NCI-H345 treated with DMSO at 0.1 percent for 48 hours (cell line): ENCODE data around the gene ZNF554.

ENCODE experiments used
- DNase-seq: peaks from one replicate; lab custom pipeline; 2025; ENCODE audit not compliant: unreplicated experiment; lab: John Stamatoyannopoulos, UW

Gene ZNF554

DNA sequence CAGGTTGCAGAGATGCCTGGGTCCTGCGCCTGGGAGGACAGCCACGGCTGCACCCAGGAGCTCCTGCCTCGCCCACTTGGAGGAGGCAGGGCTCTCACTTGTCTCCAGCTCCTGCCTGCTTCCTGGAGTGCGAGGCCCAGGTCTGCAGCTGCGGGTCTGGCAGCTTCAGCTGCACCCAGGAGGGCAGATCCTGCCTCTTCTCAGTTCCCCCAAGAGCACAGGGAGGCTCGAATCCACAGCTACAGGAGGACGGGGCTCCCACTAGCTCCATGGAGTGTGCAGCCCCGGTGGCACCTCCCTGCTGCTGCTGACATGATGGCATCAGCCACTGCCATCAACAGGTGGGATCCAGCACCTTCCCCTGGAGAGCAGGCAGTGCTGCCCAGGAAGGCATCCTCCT lies 4.5 kb downstream of the ZNF554 start:
- DNase-seq = no peak

DNA sequence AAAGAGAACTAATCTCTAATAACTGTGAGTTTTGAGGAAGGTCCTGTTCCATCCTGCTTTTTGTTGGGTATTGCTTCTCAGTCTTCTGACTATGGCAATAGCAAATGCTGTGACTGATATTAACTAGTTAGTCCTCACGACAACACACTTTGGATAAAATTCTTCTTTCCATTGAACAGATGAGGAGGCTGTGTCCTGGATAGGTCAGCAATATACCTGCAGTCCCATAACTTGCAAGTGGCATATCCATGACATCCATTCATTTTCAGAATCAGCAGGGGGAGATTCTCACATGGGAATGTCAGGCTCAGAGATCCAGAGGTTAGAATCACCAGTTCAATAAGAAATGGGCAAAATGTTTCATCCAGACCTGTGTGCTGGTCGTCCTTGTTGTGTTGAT lies 7.4 kb downstream of the ZNF554 start:
- DNase-seq = no peak

DNA sequence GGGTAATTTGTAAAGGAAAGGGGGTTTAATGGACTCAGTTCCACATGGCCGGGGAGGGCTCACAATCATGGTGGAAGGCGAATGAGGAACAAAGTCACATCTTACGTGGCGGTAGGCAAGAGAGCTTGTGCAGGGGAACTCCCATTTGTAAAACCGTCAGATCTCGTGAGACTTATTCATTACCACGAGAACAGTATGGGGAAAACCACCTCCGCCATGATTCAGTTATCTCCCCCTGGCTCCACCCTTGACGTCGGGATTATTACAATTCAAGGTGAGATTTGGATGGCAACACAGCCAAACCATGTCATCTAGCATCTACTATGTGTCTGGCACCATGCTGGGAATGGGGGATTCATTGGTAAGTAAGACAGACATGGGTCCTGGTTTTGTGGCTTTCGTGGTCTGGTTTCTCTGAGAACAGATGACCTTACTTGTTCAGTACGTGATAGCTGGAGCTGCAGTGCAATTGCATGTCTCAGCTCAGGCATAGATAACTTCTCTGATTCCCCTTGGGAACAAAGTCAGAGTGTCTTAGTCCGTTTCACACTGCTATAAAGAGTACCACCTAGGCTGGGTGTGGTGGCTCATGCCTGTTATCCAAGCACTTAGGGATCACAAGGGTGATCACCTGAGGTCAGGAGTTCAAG lies 8.3 kb downstream of the ZNF554 start:
- no peak for DNase-seq

DNA sequence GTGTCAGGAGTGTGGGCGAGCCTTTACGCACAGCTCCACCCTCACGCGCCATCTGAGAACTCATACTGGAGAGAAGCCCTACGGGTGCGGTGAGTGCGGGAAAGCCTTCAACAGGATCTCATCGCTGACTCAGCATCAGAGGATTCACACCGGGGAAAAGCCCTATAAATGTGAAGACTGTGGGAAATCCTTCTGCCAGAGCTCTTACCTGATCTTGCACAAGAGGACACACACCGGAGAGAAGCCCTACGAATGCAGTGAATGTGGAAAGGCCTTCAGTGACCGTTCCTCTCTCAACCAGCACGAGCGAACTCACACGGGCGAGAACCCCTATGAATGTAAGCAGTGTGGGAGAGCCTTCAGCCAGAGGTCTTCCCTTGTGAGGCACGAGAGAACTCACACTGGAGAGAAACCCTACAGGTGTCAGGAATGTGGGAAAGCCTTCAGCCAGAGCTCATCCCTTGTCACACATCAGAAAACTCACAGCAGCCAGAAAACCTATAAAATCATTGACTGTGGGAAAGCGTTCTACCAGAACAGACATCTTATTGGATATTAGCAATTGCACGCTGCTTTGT lies 14.7 kb downstream of the ZNF554 start:
- no peak for DNase-seq

DNA sequence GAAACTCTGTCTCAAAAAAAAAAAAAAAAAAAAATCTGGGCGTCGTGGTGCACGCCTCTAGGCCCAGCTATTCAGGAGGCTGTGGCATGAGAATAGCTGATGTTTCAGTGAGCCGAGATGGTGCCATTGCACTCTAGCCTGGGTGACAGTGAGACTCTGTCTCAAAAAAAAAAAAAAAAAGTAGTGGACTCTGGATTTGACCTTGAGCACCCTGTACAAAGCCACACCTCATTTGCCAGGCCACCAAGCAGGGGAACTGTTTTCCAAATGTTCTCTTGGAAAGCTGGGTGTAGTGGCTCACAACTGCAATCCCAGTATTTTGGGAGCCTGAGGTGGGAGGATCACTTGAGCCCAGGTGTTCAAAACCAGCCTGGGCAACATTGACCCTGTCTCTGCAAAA lies 17.8 kb downstream of the ZNF554 start:
- DNase-seq = no peak

DNA sequence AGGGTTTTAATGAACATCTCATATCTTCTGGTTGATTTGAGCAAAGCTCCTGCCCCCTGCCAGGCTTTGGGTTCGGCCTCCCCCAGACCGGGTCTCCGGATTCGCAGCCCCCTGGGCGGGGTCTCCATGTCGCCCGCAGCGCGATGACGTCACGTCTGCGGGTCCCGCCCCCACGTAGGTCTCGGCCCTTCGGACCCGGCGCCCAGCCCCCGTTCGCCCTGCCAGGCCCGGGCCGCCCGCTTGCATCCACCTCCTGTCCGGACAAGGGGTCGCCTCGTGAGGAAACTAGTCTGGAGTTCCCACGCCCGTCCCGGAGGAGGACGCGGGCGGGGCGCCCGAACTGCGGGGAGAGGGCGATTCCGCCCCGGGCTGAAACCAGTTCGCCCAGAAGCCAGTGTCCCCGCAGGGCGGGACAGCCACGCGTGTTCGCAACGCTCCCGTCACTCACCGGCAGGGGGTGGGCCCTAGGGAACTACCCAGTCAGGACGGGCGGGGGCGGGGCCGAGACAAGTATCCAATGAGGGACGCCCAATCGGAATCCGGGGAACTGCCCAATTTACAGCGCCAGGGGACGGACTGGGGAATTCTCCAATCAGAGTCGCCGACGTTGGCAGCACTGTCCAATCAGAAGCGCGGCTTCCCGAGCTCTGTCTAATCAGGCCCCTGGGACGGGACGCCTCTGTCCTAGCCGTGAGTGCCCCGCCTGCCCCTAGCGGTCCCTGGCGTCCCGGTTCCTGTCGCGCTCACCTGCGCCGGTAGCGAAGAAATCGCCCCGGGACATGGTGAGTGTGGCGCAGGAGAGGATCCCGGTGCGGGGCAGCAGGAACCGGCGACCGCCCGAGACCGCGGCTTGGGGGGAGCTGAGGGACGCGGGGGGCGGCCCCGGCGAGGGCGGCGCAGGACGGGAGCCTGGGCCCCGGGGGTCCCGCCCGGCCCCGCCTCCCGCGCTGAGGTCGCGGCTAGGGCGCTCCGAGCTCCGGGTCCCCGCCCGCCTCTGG lies 21.4 kb downstream of the ZNF554 start, which contains the start of gene ZNF555:
ZNF555 (plus strand) TSS at position 682 of the 998 bp plus-strand sequence; CDS start at position 780, 98 bp downstream.
- peak; percentile 95 for DNase-seq

DNA sequence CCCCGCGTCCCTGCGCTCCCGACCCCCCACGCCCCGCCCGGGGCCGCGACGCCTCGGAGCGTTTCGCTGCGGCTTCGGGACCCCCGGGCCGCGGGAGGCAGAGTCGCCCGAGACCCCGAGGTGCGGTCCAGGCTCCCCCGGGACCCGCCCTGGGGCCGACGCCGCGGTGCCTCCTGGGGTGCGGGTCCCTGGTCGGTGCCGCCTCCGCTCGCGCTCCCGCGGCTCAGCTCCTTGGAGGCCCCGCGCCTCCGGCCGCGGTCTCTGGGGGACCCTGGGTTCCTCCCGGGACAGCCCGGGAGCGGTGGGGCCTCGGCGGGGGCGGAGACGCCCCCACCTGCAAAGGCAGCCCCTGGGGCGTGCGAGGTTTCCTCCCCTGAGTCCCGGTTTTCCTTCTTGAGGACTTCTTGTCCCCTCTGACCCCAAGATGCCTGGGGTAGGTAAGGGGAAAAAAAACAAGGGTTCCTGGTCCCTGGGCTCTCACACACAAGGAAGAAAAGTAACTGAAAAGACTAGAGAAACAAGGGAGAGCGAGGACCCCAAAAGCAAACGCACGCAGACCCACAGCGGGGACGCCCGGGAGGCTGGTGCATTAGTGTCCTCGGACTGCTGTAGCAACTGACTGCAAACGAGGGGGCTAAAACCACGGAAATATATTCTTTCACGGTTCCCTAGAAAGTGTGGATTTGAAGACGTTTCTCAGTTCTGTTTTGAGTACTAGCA lies 22.3 kb downstream of the ZNF554 start:
- DNase-seq = no peak

DNA sequence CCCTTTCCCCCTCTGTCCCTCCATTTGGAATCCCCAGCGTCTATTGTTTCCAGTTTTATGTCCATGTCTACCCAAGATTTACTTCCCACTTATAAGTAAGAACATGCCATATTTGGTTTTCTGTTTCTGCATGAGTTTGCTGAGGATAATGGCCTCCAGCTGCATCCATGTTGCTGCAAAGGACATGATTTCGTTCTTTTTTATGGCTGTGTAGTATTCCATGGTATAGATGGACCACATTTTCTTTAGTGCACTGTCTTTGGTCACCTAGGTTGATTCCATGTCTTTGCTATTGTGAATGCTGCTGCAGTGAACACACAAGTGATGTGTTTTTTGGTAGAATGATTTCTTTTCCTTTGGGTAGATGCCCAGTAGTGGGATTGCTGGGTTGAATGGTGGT lies 25.4 kb downstream of the ZNF554 start:
- no peak for DNase-seq

DNA sequence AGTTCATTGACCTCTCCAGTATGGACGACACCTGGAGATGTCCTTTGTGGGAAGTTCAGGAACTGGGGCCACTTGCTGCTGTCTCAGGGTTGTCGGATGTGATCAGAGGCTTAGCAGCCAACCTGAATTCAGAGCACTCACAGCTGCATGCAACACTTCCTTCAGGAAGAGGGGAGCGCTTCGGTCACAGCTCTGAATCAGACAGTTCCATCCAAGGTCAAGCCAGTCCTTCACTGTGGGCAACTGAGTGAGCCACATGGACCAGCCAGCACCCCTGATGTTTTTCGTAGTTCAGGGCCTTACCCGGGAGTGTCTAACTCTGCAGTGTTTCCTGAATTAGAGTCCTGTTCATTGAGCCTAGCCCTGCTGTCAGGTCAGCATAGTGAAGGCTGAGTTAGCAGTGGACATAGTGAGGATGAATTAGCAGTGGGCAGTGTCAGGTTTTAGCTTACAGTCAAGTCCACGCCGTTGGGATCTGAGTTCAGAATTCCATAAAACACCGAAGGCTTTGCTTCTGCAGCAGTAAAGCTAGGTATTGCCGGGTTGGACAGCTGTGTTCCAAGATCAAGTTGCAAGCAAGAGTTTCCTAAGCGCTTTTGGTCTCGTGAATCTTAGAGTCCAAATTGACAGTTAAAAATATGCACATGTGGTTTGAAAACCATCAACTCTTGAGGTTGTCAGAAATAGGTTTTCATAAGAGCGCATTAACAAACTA lies 26.7 kb downstream of the ZNF554 start:
- DNase-seq = no peak

DNA sequence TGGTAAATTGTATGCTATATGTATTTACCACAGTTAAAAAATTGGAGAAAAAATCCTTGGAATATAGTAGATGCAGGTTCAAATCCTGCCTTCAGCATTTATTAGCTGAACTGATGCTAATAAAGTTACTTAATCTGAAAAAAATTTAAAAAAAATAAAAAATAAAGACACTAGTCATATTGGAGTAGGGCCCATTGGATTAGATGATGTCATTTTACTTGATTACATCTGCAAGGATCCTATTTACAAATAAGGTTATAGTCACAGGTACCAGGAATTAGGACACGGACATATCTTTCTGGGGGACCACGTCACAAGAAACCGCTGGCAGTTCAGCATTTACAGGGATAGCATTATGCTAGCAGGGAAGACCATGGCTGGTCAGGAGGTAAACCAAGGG lies 27.8 kb downstream of the ZNF554 start:
- DNase-seq = no peak

DNA sequence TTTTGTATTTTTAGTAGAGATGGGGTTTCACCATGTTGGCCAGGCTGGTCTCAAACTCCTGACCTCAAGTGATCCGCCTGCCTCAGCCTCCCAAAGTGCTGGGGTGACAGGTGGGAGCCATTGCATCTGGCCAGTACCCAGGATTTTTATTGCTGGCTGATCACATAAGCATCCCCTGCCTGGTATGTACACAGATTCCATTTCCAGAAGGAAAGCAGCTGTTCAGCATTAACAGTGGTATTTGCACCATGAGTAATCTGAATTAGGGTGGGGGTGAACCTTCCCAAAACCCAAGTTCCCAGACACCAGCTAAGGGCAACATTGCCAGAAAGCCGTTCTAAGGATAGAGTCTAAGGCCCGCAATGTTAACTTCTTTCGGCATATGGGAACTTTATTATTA lies 28.9 kb downstream of the ZNF554 start:
- DNase-seq = no peak

DNA sequence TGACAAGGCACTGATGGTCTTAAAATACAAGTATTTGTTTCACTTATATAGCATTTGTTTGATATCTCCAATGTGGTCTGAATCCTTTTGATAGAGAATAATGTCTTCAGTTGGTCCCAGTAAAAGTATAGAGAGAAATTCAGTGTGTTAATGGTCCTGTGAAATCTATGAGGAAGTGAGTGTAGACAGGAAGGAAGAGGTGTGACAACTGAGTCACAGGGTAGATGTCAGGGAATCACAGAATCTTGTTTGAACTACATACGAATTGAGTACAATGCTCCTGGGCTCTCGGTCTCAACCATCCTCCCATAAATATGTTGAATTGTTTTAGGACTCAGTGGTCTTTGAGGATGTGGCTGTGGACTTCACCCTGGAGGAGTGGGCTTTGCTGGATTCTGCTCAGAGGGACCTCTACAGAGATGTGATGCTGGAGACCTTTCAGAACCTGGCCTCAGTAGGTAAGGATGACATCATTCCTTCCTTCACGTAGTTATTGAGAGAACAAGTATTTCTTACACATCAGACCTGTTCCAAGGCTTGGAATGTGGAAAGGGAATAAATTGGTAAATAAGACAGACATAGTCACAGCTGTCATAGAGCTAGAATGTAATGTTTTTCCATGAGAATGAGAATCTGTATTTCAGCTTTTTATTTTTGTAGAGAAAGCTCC lies 30.7 kb downstream of the ZNF554 start:
- DNase-seq = no peak

DNA sequence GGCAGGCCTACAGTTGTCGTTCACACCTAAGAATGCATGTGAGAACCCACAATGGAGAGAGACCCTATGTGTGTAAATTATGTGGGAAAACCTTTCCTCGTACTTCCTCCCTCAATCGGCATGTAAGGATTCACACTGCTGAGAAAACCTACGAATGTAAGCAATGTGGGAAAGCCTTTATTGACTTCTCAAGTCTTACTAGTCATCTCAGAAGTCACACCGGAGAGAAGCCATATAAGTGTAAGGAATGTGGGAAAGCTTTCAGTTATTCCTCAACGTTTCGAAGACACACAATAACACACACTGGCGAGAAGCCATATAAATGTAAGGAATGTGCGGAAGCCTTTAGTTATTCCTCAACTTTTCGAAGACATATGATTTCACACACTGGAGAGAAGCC lies 32.9 kb downstream of the ZNF554 start:
- no peak for DNase-seq

DNA sequence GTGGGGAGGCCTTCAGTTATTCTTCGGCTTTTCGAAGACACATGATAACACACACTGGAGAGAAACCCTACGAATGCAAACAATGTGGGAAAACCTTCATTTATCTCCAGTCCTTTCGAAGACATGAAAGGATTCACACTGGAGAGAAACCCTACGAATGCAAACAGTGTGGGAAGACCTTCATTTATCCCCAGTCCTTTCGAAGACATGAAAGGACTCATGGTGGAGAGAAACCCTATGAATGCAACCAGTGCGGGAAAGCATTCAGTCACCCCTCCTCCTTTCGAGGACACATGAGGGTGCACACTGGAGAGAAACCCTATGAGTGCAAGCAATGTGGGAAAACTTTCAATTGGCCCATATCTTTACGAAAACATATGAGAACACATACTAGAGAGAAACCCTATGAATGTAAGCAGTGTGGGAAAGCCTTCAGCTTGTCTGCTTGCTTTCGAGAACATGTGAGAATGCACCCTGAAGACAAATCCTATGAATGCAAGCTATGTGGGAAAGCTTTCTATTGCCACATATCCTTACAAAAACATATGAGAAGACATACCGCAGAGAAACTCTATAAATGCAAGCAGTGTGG lies 33.4 kb downstream of the ZNF554 start:
- no peak for DNase-seq

DNA sequence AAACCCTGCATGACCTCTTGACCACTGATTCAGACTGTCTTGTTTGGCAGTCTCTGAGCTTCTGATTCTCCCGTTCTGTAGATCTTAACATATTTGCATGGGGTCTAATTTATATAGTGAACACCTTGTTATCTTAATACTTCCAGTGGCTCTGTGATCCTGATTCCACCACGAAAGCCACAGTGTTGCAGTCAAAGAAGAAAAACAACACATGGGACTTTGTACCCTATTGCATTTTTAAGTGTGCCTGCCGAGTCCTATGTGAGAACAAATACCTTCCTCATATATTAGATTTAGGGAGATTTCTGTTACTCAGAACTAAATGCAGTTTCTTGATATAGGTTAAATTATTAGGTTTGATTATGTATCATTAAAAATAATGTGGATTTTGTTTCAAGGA lies 35.2 kb downstream of the ZNF554 start:
- no peak for DNase-seq

DNA sequence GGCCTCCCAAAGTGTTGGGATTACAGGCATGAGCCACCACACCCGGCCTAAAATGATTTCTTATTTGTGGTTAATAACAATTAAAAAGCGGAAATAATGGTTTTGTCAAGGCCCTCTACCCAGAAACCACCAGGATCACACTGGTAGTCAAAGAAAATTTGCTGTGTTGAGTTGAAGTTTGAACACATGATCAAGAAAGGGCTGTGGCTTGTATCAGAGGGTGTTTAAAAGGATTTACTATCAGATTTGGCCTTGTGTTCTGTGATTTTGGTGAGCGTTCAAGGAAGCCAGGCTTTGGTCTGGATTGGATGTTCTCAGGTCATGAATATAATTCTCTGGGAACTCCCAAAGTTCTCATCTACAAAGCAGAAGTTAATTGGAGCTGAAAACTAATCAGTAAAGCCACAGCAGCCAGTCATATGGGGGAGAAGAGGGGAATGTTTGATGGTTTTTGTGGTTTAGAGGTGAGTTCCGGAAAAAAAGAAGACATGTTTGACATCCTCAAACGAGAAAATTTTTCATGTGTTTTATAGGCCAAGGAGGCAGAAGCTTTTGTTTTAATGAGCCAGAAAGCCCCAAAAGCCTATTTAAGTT lies 36.9 kb downstream of the ZNF554 start:
- DNase-seq = no peak

DNA sequence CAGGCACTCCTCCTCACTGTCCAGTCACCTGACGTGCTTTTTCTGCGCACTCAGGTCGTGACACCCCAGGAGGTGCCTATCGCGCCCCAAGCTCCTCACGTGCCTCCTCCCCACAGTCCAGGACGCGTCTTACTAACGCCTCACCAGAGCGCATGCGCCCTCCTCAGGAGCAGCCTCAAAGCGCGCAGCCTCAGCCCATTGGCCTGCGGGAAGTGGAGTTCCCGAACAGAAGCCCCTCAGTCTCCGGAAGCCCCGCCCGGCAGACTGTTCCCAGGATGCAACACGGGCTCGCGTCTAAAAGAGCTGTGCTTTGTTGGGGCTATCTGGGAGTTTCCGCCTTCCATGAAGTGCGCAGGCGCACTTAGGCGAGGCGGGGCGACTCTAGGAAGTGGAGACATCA lies 39.2 kb downstream of the ZNF554 start:
- no peak for DNase-seq

DNA sequence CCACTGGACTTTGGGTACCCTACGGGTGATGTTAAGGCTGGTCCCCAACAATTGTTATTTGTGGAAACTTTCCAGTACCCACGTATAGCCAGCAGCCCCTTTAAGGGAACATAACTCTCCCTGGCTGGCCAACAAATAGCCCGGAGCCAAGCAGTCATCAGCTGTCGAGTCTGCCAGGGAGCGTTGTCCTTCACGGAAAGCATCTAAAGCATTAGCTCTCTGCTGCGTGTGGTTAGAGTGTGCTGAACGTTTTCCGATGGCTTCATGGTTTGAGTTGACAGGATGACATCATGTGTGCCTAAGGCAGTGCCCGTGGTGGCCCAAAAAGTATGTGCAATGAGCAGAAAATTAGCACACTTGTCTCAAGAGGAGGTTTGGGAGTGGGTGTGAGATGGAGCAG lies 44.1 kb downstream of the ZNF554 start:
- DNase-seq = no peak

DNA sequence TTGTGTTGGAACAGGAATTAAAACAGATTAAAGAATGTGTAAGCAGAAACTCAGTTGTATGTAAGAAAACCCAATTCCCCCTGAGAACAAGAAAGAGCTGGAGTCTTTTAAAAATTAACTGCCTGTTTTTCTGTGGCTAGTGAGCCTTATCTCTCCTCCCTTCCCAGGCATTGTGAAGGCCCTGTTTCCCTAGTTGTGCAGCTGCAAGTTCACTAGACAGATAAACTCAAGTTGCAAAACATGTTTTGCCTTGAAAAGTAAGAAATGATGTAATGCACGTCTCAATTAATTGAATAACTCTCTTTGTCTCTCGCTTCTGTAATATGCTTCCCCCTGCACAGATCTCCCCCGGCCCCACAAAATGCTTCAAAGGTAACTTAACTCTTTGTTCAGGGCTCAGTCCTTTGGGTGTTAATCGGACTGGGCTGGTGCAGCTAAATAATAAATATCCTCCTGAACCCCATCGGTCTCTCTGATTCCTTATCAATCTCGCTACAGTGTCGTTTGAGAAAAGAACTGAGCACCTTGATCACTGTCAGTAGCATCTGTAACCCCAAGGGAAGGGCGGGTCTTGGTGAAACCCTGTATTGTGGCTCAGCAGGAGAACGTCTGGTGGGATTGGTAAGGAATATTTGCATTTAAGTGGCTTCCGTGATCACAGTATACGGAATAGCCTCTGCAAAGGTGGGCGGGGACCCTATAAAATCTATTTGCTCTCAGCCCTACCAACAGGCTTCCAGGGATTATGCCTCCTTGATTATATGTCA lies 45.8 kb downstream of the ZNF554 start:
- DNase-seq = no peak
